HCT116 (cell line): Measurements from ENCODE around the gene CCDC187.

ENCODE experiments used
- CEBPB ChIP-seq: IDR thresholded peaks from 2 replicates; pipeline ENCODE4 v1.6.1; 2012; ENCODE audit warnings: low read depth
- ELF1 ChIP-seq: IDR thresholded peaks from 2 replicates; pipeline ENCODE4 v1.6.1; 2012; ENCODE audit warnings: low read depth, borderline replicate concordance
- EZH2 ChIP-seq: fragments of 200-600 bp; sonication (generic); IDR thresholded peaks from 2 replicates; pipeline ENCODE4 v1.6.1; 2017; ENCODE audit warnings: antibody characterized with exemption, mixed run types
- POLR2A ChIP-seq: IDR thresholded peaks from 2 replicates; pipeline ENCODE4 v1.7.0; 2011; ENCODE audit warnings: borderline replicate concordance; ENCODE audit not compliant: insufficient read depth, insufficient read length; ENCODE audit errors: extremely low read depth
- SRF ChIP-seq: IDR thresholded peaks from 2 replicates; pipeline ENCODE4 v1.6.1; 2012; ENCODE audit warnings: low read depth
- TF ChIP-seq, protein P1 (sequence below), 3 experiments: fragments of 200-600 bp in 1 of 3; sonication (generic) in 1 of 3; IDR thresholded peaks in 2 of 3; conservative IDR thresholded peaks in 1 of 3; 2 replicates each; pipeline ENCODE4 v1.5.1; 2012 to 2017; ENCODE audit warnings: low read depth in 2 of 3, low read length in 2 of 3, antibody characterized with exemption in 1 of 3, borderline replicate concordance in 1 of 3, control low read depth in 1 of 3, mild to moderate bottlenecking in 1 of 3, mixed read lengths in 1 of 3, mixed run types in 1 of 3, moderate library complexity in 1 of 3; ENCODE audit not compliant: insufficient read depth in 1 of 3
- TF ChIP-seq, protein P2 (sequence below): IDR thresholded peaks from 2 replicates; pipeline ENCODE4 v1.6.1; 2012
- TF ChIP-seq, protein P3 (sequence below): IDR thresholded peaks from 2 replicates; pipeline ENCODE4 v1.6.1; 2012; ENCODE audit warnings: low read depth

DNA sequence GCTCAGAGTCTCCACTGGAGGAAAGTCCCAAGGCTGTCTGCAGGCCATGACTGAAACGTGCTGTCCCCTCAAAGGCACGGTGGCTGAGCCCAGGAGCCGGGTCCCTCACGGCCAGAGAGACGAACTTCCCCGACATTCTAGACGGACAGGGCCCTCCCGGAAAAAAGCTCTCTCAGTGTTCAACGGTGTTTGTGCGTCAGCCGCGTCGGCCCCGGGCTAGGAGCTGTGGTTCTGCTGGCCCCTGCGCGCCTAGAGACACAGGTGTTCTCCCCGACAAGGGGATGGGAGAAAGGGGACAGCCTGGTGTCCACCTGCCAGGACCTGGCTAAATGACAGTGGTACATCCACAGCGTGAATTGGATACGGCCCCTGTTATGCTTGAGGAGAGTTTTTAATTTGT lies 17.7 kb upstream of the CCDC187 start:
- no peak for TF ChIP-seq ELF1
- no peak for TF ChIP-seq EZH2
- TF ChIP-seq, protein P1, sequence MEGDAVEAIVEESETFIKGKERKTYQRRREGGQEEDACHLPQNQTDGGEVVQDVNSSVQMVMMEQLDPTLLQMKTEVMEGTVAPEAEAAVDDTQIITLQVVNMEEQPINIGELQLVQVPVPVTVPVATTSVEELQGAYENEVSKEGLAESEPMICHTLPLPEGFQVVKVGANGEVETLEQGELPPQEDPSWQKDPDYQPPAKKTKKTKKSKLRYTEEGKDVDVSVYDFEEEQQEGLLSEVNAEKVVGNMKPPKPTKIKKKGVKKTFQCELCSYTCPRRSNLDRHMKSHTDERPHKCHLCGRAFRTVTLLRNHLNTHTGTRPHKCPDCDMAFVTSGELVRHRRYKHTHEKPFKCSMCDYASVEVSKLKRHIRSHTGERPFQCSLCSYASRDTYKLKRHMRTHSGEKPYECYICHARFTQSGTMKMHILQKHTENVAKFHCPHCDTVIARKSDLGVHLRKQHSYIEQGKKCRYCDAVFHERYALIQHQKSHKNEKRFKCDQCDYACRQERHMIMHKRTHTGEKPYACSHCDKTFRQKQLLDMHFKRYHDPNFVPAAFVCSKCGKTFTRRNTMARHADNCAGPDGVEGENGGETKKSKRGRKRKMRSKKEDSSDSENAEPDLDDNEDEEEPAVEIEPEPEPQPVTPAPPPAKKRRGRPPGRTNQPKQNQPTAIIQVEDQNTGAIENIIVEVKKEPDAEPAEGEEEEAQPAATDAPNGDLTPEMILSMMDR (IDR thresholded peaks at IDR 0.05 in 2 of 3, conservative IDR thresholded peaks at IDR 0.05 in 1 of 3; ENCODE audit: borderline replicate concordance in 1 of 3, insufficient read depth in 1 of 3, low read depth in 2 of 3, low read length in 2 of 3): no peak
- TF ChIP-seq SRF: no peak
- TF ChIP-seq POLR2A: no peak
- TF ChIP-seq, protein P2, sequence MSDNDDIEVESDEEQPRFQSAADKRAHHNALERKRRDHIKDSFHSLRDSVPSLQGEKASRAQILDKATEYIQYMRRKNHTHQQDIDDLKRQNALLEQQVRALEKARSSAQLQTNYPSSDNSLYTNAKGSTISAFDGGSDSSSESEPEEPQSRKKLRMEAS: no peak
- no peak for TF ChIP-seq CEBPB
- TF ChIP-seq, protein P3, sequence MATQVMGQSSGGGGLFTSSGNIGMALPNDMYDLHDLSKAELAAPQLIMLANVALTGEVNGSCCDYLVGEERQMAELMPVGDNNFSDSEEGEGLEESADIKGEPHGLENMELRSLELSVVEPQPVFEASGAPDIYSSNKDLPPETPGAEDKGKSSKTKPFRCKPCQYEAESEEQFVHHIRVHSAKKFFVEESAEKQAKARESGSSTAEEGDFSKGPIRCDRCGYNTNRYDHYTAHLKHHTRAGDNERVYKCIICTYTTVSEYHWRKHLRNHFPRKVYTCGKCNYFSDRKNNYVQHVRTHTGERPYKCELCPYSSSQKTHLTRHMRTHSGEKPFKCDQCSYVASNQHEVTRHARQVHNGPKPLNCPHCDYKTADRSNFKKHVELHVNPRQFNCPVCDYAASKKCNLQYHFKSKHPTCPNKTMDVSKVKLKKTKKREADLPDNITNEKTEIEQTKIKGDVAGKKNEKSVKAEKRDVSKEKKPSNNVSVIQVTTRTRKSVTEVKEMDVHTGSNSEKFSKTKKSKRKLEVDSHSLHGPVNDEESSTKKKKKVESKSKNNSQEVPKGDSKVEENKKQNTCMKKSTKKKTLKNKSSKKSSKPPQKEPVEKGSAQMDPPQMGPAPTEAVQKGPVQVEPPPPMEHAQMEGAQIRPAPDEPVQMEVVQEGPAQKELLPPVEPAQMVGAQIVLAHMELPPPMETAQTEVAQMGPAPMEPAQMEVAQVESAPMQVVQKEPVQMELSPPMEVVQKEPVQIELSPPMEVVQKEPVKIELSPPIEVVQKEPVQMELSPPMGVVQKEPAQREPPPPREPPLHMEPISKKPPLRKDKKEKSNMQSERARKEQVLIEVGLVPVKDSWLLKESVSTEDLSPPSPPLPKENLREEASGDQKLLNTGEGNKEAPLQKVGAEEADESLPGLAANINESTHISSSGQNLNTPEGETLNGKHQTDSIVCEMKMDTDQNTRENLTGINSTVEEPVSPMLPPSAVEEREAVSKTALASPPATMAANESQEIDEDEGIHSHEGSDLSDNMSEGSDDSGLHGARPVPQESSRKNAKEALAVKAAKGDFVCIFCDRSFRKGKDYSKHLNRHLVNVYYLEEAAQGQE: no peak
